SU-DHL-6 (cell line): ENCODE measurements around the gene PKD1L1.

Source experiments
- CTCF ChIP-seq: fragments of 200-600 bp; sonication (generic); IDR thresholded peaks from one replicate; pipeline ENCODE4 v1.5.1; 2017; ENCODE audit warnings: antibody characterized with exemption, mild to moderate bottlenecking, low read length, moderate library complexity; ENCODE audit not compliant: insufficient read depth, poor library complexity, severe bottlenecking
- EZH2phosphoT487 ChIP-seq: fragments of 200-600 bp; sonication (generic), shearing (Covaris generic); conservative IDR thresholded peaks from 2 replicates; pipeline ENCODE4 v1.6.1; 2018; ENCODE audit warnings: mild to moderate bottlenecking, antibody characterized with exemption, low read length, moderate library complexity, mixed read lengths

GRCh38 chr7:47730142-47730541, 218.1 kb downstream of the PKD1L1 start:
- TF ChIP-seq CTCF (no peak), EZH2phosphoT487 (no peak)
